Measurements from ENCODE around the gene RNF41.

DNA sequence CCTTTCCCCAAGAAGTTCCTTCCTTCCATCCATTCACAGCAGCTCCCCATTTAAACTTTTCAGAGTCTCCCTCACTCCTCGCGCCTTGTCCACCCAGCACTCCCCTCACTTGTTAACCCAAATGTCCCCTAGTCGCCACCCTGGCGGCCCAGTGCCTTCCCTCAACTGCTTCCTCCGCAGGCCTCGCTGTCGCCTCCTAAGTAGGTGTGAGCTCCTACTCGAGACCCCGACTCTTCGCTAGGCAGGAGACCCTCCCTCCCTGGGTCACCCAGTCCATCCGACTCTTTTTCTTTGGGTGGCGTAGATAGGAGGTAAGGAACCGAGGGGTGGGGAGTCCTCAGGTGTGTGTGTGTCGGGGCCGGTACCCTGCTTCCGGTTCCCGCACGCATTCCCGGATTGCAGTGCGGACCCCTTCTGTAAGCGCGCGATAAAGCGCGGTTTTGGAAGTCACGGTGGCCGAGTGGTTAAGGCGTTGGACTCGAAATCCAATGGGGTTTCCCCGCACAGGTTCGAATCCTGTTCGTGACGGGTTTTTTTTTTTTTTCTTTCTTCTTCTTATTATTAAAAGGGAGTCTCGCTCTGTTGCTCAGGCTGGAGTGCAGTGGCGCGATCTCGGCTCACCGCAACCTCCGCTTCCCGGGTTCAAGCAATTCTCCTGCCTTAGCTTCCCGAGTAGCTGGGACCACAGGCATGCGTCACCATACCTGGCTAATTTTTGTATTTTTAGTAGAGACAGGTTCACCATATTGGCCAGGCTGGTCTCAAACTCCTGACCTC, 31.6 kb downstream of the RNF41 start:
- TF ChIP-seq, protein P1, sequence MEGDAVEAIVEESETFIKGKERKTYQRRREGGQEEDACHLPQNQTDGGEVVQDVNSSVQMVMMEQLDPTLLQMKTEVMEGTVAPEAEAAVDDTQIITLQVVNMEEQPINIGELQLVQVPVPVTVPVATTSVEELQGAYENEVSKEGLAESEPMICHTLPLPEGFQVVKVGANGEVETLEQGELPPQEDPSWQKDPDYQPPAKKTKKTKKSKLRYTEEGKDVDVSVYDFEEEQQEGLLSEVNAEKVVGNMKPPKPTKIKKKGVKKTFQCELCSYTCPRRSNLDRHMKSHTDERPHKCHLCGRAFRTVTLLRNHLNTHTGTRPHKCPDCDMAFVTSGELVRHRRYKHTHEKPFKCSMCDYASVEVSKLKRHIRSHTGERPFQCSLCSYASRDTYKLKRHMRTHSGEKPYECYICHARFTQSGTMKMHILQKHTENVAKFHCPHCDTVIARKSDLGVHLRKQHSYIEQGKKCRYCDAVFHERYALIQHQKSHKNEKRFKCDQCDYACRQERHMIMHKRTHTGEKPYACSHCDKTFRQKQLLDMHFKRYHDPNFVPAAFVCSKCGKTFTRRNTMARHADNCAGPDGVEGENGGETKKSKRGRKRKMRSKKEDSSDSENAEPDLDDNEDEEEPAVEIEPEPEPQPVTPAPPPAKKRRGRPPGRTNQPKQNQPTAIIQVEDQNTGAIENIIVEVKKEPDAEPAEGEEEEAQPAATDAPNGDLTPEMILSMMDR (IDR thresholded peaks at IDR 0.05; ENCODE audit: insufficient read depth, low read length) = no peak
- TF ChIP-seq POLR2AphosphoS5 (IDR thresholded peaks at IDR 0.05; ENCODE audit: low read depth) = peak; percentile 11; the same call in 1 of the 2 replicates
